Neural cell (in vitro differentiated cells): ENCODE results near the gene NRCAM. TPM values are rescaled to one million over a fixed set of nuclear protein-coding genes. Genes with fewer than 3 reads are reported as not detected.

Experiments
- H2AFZ ChIP-seq: fragments of 200-600, 300-800 bp; sonication (generic), shearing (Covaris generic); 2 replicates; pipeline ENCODE4 v1.6.0; 2014; ENCODE audit warnings: low read depth, mild to moderate bottlenecking, antibody characterized with exemption, low read length, moderate library complexity
- H3F3A ChIP-seq: fragments of 200-600 bp; shearing (Covaris generic); 2 replicates; pipeline ENCODE4 v1.6.1; 2016; ENCODE audit warnings: mild to moderate bottlenecking, moderate library complexity, mixed read lengths, antibody characterized with exemption, low read length; ENCODE audit not compliant: insufficient read depth, poor library complexity, severe bottlenecking
- H3K27ac ChIP-seq: fragments of 200-600, 300-800 bp; sonication (generic), shearing (Covaris generic); 2 replicates; pipeline ENCODE4 v1.5.1; 2014; ENCODE audit warnings: mild to moderate bottlenecking, low read length, moderate library complexity
- H3K27me3 ChIP-seq: fragments of 300-800, 200-600 bp; sonication (generic), shearing (Covaris generic); 2 replicates; pipeline ENCODE4 v1.6.0; 2014; ENCODE audit warnings: mild to moderate bottlenecking, low read depth, low read length, moderate library complexity; ENCODE audit not compliant: insufficient read depth
- H3K36me3 ChIP-seq: fragments of 300-800, 200-600 bp; sonication (generic), shearing (Covaris generic); 2 replicates; pipeline ENCODE4 v1.5.1; 2014; ENCODE audit warnings: mild to moderate bottlenecking, antibody characterized with exemption, low read length, moderate library complexity; ENCODE audit not compliant: insufficient read depth
- H3K4me2 ChIP-seq: fragments of 300-800, 200-600 bp; sonication (generic), shearing (Covaris generic); 2 replicates; pipeline ENCODE4 v1.6.0; 2014; ENCODE audit warnings: mild to moderate bottlenecking, low read length
- H3K4me3 ChIP-seq: fragments of 300-800, 200-600 bp; sonication (generic), shearing (Covaris generic); 2 replicates; pipeline ENCODE4 v1.5.1; 2014; ENCODE audit warnings: mild to moderate bottlenecking, low read length, moderate library complexity
- H3K79me2 ChIP-seq: fragments of 200-600 bp; shearing (Covaris generic); replicated peaks from 2 replicates; pipeline ENCODE4 v1.6.0; 2014; ENCODE audit warnings: mild to moderate bottlenecking, low read length, moderate library complexity; ENCODE audit not compliant: insufficient read depth
- H3K9ac ChIP-seq: fragments of 300-800, 200-600 bp; sonication (generic), shearing (Covaris generic); 2 replicates; pipeline ENCODE4 v1.6.1; 2016; ENCODE audit warnings: mild to moderate bottlenecking, low read length, mixed read lengths
- H3K9me2 ChIP-seq: fragments of 200-600 bp; shearing (Covaris generic); 2 replicates; pipeline ENCODE4 v1.6.1; 2016; ENCODE audit warnings: mild to moderate bottlenecking, low read length, mixed read lengths; ENCODE audit not compliant: insufficient read depth
- H3K9me3 ChIP-seq: fragments of 200-600, 300-800 bp; sonication (generic), shearing (Covaris generic); 2 replicates; pipeline ENCODE4 v1.6.1; 2016; ENCODE audit warnings: mild to moderate bottlenecking, mixed run types, low read length, moderate library complexity, mixed read lengths
- H4K20me1 ChIP-seq: fragments of 200-600 bp; shearing (Covaris generic); 2 replicates; pipeline ENCODE4 v1.6.1; 2016; ENCODE audit warnings: mild to moderate bottlenecking, mixed run types; ENCODE audit not compliant: insufficient read depth
- EP300 ChIP-seq: fragments of 450-650 bp; conservative IDR thresholded peaks from 2 replicates; pipeline ENCODE4 v1.6.1; 2014; ENCODE audit warnings: antibody characterized with exemption, mild to moderate bottlenecking, moderate library complexity; ENCODE audit not compliant: poor library complexity, severe bottlenecking
- EZH2 ChIP-seq: fragments of 200-600, 300-800 bp; shearing (Covaris generic), sonication (generic); IDR thresholded peaks from 2 replicates; pipeline ENCODE4 v1.6.1; 2014; ENCODE audit warnings: antibody characterized with exemption, low read length, borderline replicate concordance, mild to moderate bottlenecking; ENCODE audit not compliant: insufficient read depth, poor library complexity, severe bottlenecking
- MXI1 ChIP-seq: fragments of 450-650 bp; conservative IDR thresholded peaks from 2 replicates; pipeline ENCODE4 v1.6.1; 2014; ENCODE audit warnings: antibody characterized with exemption, mild to moderate bottlenecking; ENCODE audit not compliant: poor library complexity, severe bottlenecking
- POLR2AphosphoS5 ChIP-seq: IDR thresholded peaks from 2 replicates; pipeline ENCODE4 v1.6.1; 2012
- RAD21 ChIP-seq: fragments of 450-650 bp; conservative IDR thresholded peaks from 2 replicates; pipeline ENCODE4 v1.6.1; 2014; ENCODE audit warnings: antibody characterized with exemption, mild to moderate bottlenecking, moderate library complexity
- SMC3 ChIP-seq: fragments of 450-650 bp; conservative IDR thresholded peaks from 2 replicates; pipeline ENCODE4 v1.6.1; 2014; ENCODE audit warnings: antibody characterized with exemption, mild to moderate bottlenecking, moderate library complexity; ENCODE audit not compliant: poor library complexity
- TAF1 ChIP-seq: IDR thresholded peaks from 2 replicates; pipeline ENCODE4 v1.6.1; 2012; ENCODE audit warnings: low read depth
- polyA plus RNA-seq: library from polyadenylated mRNA; depleted of rRNA; stranded (reverse); fragments of >200 nt; gene quantifications from 2 replicates; pipeline ENCODE4 v1.2.3, GENCODE V29; 2014
- TF ChIP-seq, protein P1 (sequence below): IDR thresholded peaks from 2 replicates; pipeline ENCODE4 v1.6.1; 2012; ENCODE audit warnings: borderline replicate concordance
- TF ChIP-seq, protein P2 (sequence below): fragments of 450-650 bp; IDR thresholded peaks from 2 replicates; pipeline ENCODE4 v1.5.1; 2014; ENCODE audit warnings: antibody characterized with exemption, mild to moderate bottlenecking, moderate library complexity; ENCODE audit not compliant: poor library complexity, severe bottlenecking

Gene NRCAM
- polyA plus RNA-seq, 1 donor from 2014 or later = 90.9 TPM

DNA sequence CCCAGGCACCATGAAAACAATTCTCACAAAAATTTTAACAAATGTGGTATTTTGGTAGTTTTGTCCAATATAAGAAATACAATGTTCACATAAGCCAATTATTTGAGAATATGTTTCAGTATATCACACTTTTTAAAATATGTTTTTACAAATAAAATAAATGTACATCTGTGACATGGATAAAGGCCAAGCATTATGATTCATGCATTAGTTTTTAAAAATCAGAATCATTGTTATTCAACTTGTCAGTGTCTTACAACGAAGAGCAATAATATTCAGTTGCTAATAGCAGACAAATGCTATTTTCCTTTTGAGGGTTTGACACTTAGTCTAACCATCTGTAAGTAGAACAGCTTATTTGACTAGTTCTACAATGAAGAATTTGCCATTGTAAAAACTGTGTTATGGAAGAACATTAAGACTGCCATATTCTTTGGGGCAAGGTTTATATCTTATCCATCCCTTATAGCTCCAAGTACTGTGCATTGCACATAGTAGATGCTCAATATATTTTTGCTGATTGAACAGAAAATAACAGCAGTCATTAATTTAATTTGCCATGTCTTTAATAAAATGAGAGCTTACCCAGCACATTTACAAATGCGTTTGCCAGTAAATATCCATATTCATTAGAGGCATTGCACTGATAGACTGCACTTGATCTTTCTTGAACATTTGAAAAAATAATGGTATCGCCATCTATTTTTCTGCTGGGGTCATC is 258.7 kb downstream of the NRCAM start:
- Histone ChIP-seq H2AFZ (no peak overlapping the region), H3K9me2 (no peaks in the 10 kb centered on the region), H3F3A (no peaks in the 10 kb centered on the region), H4K20me1 (peaks cover 3% of the 10 kb centered on the region), H3K9me3 (no peaks in the 10 kb centered on the region), H3K9ac (no peak overlapping the region), H3K4me2 (no peak overlapping the region), H3K27ac (no peak overlapping the region), H3K36me3 (peaks cover 13% of the 10 kb centered on the region), H3K79me2 (no peaks in the 10 kb centered on the region), H3K4me3 (no peak overlapping the region), H3K27me3 (no peaks in the 10 kb centered on the region)
- TF ChIP-seq, protein P1, sequence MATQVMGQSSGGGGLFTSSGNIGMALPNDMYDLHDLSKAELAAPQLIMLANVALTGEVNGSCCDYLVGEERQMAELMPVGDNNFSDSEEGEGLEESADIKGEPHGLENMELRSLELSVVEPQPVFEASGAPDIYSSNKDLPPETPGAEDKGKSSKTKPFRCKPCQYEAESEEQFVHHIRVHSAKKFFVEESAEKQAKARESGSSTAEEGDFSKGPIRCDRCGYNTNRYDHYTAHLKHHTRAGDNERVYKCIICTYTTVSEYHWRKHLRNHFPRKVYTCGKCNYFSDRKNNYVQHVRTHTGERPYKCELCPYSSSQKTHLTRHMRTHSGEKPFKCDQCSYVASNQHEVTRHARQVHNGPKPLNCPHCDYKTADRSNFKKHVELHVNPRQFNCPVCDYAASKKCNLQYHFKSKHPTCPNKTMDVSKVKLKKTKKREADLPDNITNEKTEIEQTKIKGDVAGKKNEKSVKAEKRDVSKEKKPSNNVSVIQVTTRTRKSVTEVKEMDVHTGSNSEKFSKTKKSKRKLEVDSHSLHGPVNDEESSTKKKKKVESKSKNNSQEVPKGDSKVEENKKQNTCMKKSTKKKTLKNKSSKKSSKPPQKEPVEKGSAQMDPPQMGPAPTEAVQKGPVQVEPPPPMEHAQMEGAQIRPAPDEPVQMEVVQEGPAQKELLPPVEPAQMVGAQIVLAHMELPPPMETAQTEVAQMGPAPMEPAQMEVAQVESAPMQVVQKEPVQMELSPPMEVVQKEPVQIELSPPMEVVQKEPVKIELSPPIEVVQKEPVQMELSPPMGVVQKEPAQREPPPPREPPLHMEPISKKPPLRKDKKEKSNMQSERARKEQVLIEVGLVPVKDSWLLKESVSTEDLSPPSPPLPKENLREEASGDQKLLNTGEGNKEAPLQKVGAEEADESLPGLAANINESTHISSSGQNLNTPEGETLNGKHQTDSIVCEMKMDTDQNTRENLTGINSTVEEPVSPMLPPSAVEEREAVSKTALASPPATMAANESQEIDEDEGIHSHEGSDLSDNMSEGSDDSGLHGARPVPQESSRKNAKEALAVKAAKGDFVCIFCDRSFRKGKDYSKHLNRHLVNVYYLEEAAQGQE = no peak
- TF ChIP-seq EZH2 = no peak
- TF ChIP-seq SMC3 = no peak
- no peak for TF ChIP-seq RAD21
- TF ChIP-seq MXI1 = no peak
- TF ChIP-seq POLR2AphosphoS5 = no peak
- TF ChIP-seq TAF1 = no peak
- no peak for TF ChIP-seq EP300
- TF ChIP-seq, protein P2, sequence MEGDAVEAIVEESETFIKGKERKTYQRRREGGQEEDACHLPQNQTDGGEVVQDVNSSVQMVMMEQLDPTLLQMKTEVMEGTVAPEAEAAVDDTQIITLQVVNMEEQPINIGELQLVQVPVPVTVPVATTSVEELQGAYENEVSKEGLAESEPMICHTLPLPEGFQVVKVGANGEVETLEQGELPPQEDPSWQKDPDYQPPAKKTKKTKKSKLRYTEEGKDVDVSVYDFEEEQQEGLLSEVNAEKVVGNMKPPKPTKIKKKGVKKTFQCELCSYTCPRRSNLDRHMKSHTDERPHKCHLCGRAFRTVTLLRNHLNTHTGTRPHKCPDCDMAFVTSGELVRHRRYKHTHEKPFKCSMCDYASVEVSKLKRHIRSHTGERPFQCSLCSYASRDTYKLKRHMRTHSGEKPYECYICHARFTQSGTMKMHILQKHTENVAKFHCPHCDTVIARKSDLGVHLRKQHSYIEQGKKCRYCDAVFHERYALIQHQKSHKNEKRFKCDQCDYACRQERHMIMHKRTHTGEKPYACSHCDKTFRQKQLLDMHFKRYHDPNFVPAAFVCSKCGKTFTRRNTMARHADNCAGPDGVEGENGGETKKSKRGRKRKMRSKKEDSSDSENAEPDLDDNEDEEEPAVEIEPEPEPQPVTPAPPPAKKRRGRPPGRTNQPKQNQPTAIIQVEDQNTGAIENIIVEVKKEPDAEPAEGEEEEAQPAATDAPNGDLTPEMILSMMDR = no peak

DNA sequence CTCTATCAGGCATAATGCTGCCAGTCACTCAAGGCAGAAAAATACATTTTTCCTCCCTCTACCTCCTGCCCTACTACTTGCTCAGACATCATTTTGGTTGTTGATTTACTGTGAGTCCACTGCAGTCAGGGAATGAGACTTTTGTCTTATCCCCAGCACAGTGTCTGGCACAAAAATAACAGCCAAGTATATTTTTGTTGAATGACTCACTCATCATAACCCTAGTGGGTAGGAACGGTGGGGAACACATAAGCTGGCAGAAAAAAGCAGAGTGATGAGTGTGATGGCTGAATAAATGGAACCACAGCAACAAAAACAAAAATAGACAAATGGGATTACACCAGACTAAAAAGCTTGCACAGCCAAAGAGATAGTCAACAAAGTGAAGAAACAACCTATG is 260.2 kb downstream of the NRCAM start:
- no peak overlapping the region for H3K4me2 ChIP-seq
- no peaks in the 10 kb centered on the region for H3K79me2 ChIP-seq
- peaks cover 13% of the 10 kb centered on the region for H3K36me3 ChIP-seq
- H3K9ac ChIP-seq = no peak overlapping the region
- no peaks in the 10 kb centered on the region for H3K27me3 ChIP-seq
- TF ChIP-seq, protein P1 = no peak
- TF ChIP-seq EZH2 (no peak), MXI1 (no peak), TAF1 (no peak), POLR2AphosphoS5 (no peak), EP300 (no peak), RAD21 (no peak), SMC3 (no peak)
- TF ChIP-seq, protein P2 = no peak
- H3K9me3 ChIP-seq = no peaks in the 10 kb centered on the region
- H3K4me3 ChIP-seq = no peak overlapping the region
- H3F3A ChIP-seq = no peaks in the 10 kb centered on the region
- no peak overlapping the region for H3K27ac ChIP-seq
- peaks cover 3% of the 10 kb centered on the region for H4K20me1 ChIP-seq
- H2AFZ ChIP-seq = no peak overlapping the region
- no peaks in the 10 kb centered on the region for H3K9me2 ChIP-seq
